IMR-90 (cell line): ENCODE measurements around the gene CUL4A. TPM values are rescaled to one million over a fixed set of nuclear protein-coding genes. Genes with fewer than 3 reads are reported as not detected.

ENCODE experiments used
- ATAC-seq: fragments of 200-7000 bp; cut with Tn5 transposase; 2 replicates; pipeline ENCODE4 v1.9.1; 2020; ENCODE audit warnings: low read depth, mild to moderate bottlenecking, moderate library complexity
- BruUV-seq: library from RNA; stranded (reverse); fragments of 400-500 nt; replicated peaks from 2 replicates; lab custom pipeline; 2021; lab: Mats Ljungman, UMichigan
- CTCF ChIA-PET: fragments of 300-600 bp; formaldehyde crosslinking; extraction: SDS; loops from one replicate; lab custom pipeline; 2021; ENCODE audit warnings: antibody characterized with exemption; lab: Yijun Ruan, JAX
- POLR2A ChIA-PET: fragments of 300-600 bp; sonication (Branson Sonifier 250); formaldehyde crosslinking; loops from one replicate; lab custom pipeline; 2022; ENCODE audit warnings: antibody characterized with exemption; ENCODE audit not compliant: unreplicated experiment; lab: Charles Lee
- DNase-seq: peaks from one replicate; pipeline ENCODE4 v3.0.0; 2013
- H2AFZ ChIP-seq: replicated peaks from 2 replicates; pipeline ENCODE3; 2013; ENCODE audit warnings: low read length, mild to moderate bottlenecking; ENCODE audit not compliant: poor library complexity
- H2AK5ac ChIP-seq: 2 replicates; pipeline ENCODE4 v1.6.1; 2013; ENCODE audit warnings: low read depth, low read length, inconsistent platforms
- H2AK9ac ChIP-seq: replicated peaks from 2 replicates; pipeline ENCODE3; 2013; ENCODE audit warnings: mild to moderate bottlenecking, low read depth, low read length, moderate library complexity; ENCODE audit not compliant: poor library complexity
- H2BK120ac ChIP-seq: 2 replicates; pipeline ENCODE4 v1.6.1; 2013; ENCODE audit warnings: low read depth, low read length, inconsistent platforms
- H2BK15ac ChIP-seq: 3 replicates; pipeline ENCODE4 v1.6.1; 2013; ENCODE audit warnings: low read depth, low read length, inconsistent platforms
- H2BK20ac ChIP-seq: 2 replicates; pipeline ENCODE4 v1.6.1; 2013; ENCODE audit warnings: low read depth, mild to moderate bottlenecking, inconsistent platforms, low read length, moderate library complexity
- H2BK5ac ChIP-seq: 2 replicates; pipeline ENCODE4 v1.6.1; 2013; ENCODE audit warnings: mild to moderate bottlenecking, low read depth, low read length, inconsistent platforms; ENCODE audit not compliant: poor library complexity, severe bottlenecking
- H3K14ac ChIP-seq: replicated peaks from 2 replicates; pipeline ENCODE4 v1.6.1; 2013; ENCODE audit warnings: low read depth, low read length, inconsistent platforms
- H3K18ac ChIP-seq: 2 replicates; pipeline ENCODE4 v1.6.1; 2013; ENCODE audit warnings: low read depth, low read length, control low read depth
- H3K23ac ChIP-seq: 2 replicates; pipeline ENCODE4 v1.6.1; 2013; ENCODE audit warnings: low read depth, low read length, inconsistent platforms
- H3K27ac ChIP-seq: 2 replicates; pipeline ENCODE4 v1.5.1; 2013; ENCODE audit warnings: mild to moderate bottlenecking, control low read depth, low read length; ENCODE audit not compliant: insufficient read depth
- H3K27me3 ChIP-seq: 2 replicates; pipeline ENCODE4 v1.6.1; 2013; ENCODE audit warnings: low read length; ENCODE audit not compliant: control insufficient read depth, insufficient read depth
- H3K36me3 ChIP-seq: 2 replicates; pipeline ENCODE4 v1.6.1; 2013; ENCODE audit warnings: low read length, mixed read lengths; ENCODE audit not compliant: control insufficient read depth, insufficient read depth
- H3K4ac ChIP-seq: 2 replicates; pipeline ENCODE4 v1.6.1; 2013; ENCODE audit warnings: low read depth, low read length, inconsistent platforms
- H3K4me1 ChIP-seq: 2 replicates; pipeline ENCODE4 v1.6.1; 2013; ENCODE audit warnings: low read length, mixed read lengths; ENCODE audit not compliant: control insufficient read depth, insufficient read depth
- H3K4me2 ChIP-seq: 2 replicates; pipeline ENCODE4 v1.6.1; 2013; ENCODE audit warnings: low read depth, mild to moderate bottlenecking, control low read depth, low read length, moderate library complexity
- H3K4me3 ChIP-seq: 2 replicates; pipeline ENCODE4 v1.5.1; 2013; ENCODE audit warnings: low read depth, mild to moderate bottlenecking, control low read depth, low read length, moderate library complexity; ENCODE audit not compliant: insufficient read depth
- H3K56ac ChIP-seq: 2 replicates; pipeline ENCODE4 v1.6.1; 2013; ENCODE audit warnings: low read length, inconsistent platforms; ENCODE audit not compliant: insufficient read depth; ENCODE audit errors: extremely low read depth
- H3K79me1 ChIP-seq, 2 experiments: 2 replicates each; pipeline ENCODE4 v1.6.1; 2013; ENCODE audit warnings: low read length in 2 of 2, inconsistent platforms in 1 of 2, low read depth in 1 of 2
- H3K9ac ChIP-seq: 2 replicates; pipeline ENCODE4 v1.6.1; 2013; ENCODE audit warnings: low read depth, low read length, control low read depth
- H3K9me1 ChIP-seq: 2 replicates; pipeline ENCODE4 v1.6.1; 2013; ENCODE audit warnings: low read length, inconsistent platforms; ENCODE audit not compliant: insufficient read depth
- H3K9me3 ChIP-seq: 2 replicates; pipeline ENCODE4 v1.6.1; 2013; ENCODE audit warnings: low read length; ENCODE audit not compliant: control insufficient read depth, insufficient read depth
- H4K20me1 ChIP-seq: 2 replicates; pipeline ENCODE4 v1.6.1; 2013; ENCODE audit warnings: low read length, inconsistent platforms; ENCODE audit not compliant: insufficient read depth
- H4K5ac ChIP-seq: 2 replicates; pipeline ENCODE4 v1.6.1; 2013; ENCODE audit warnings: mild to moderate bottlenecking, low read depth, low read length, control low read depth
- H4K8ac ChIP-seq, 2 experiments: 2 replicates each; pipeline ENCODE4 v1.6.1; 2013; ENCODE audit warnings: low read depth in 2 of 2, low read length in 2 of 2, control low read depth in 1 of 2, inconsistent platforms in 1 of 2
- H4K91ac ChIP-seq: 2 replicates; pipeline ENCODE4 v1.6.1; 2013; ENCODE audit warnings: low read depth, low read length, inconsistent platforms; ENCODE audit not compliant: insufficient read depth
- CEBPB ChIP-seq: IDR thresholded peaks from 2 replicates; pipeline ENCODE4 v1.6.1; 2012; ENCODE audit warnings: low read depth, low read length, improper control_type of control experiment
- CHD1 ChIP-seq: IDR thresholded peaks from 2 replicates; pipeline ENCODE4 v1.6.1; 2012; ENCODE audit warnings: low read depth, low read length, improper control_type of control experiment
- CTCF ChIP-seq: conservative IDR thresholded peaks from 2 replicates; pipeline ENCODE4 v1.5.1; 2012; ENCODE audit warnings: mild to moderate bottlenecking, low read depth, low read length, improper control_type of control experiment
- ELK1 ChIP-seq: fragments of 150-350 bp; IDR thresholded peaks from 2 replicates; pipeline ENCODE4 v1.6.1; 2016; ENCODE audit warnings: low read depth, mild to moderate bottlenecking, low read length, moderate library complexity, borderline replicate concordance
- MAFK ChIP-seq: IDR thresholded peaks from 2 replicates; pipeline ENCODE4 v1.6.1; 2012; ENCODE audit warnings: low read depth, low read length, improper control_type of control experiment
- MAZ ChIP-seq: IDR thresholded peaks from 2 replicates; pipeline ENCODE4 v1.6.1; 2012; ENCODE audit warnings: low read depth, mild to moderate bottlenecking, low read length, improper control_type of control experiment, moderate library complexity, borderline replicate concordance
- MXI1 ChIP-seq: IDR thresholded peaks from 2 replicates; pipeline ENCODE4 v1.6.1; 2012; ENCODE audit warnings: low read depth, mild to moderate bottlenecking, low read length, moderate library complexity, borderline replicate concordance
- NFE2L2 ChIP-seq: fragments of 150-350 bp; IDR thresholded peaks from 2 replicates; pipeline ENCODE4 v1.6.1; 2016; ENCODE audit warnings: low read depth, mild to moderate bottlenecking, low read length
- POLR2A ChIP-seq: IDR thresholded peaks from 2 replicates; pipeline ENCODE4 v1.6.1; 2012; ENCODE audit warnings: mild to moderate bottlenecking, low read depth, low read length
- RAD21 ChIP-seq: IDR thresholded peaks from 2 replicates; pipeline ENCODE4 v1.6.1; 2012; ENCODE audit warnings: low read length, improper control_type of control experiment
- RCOR1 ChIP-seq: IDR thresholded peaks from 2 replicates; pipeline ENCODE4 v1.6.1; 2012; ENCODE audit warnings: mild to moderate bottlenecking, low read length, improper control_type of control experiment; ENCODE audit not compliant: insufficient replicate concordance
- RFX5 ChIP-seq: IDR thresholded peaks from 2 replicates; pipeline ENCODE4 v1.8.0; 2012; ENCODE audit warnings: low read depth, mild to moderate bottlenecking, low read length, moderate library complexity
- SMC3 ChIP-seq: fragments of 150-350 bp; IDR thresholded peaks from 2 replicates; pipeline ENCODE4 v1.6.1; 2016; ENCODE audit warnings: low read depth, mild to moderate bottlenecking, antibody characterized with exemption, low read length, moderate library complexity
- USF2 ChIP-seq: fragments of 150-350 bp; IDR thresholded peaks from 2 replicates; pipeline ENCODE4 v1.6.1; 2017; ENCODE audit warnings: mild to moderate bottlenecking, antibody characterized with exemption, low read length, low read depth
- WGBS, 2 experiments: methylation state at CpG; one replicate each; pipeline versions ENCODE4 v1.1.5 to v1.1.7; 2013; ENCODE audit warnings: missing lambda C conversion rate in 2 of 2; ENCODE audit not compliant: insufficient read length in 1 of 2; ENCODE audit errors: extremely low coverage in 2 of 2; 5-methylcytosine and 5-hydroxymethylcytosine counted together
- dilution Hi-C: fragments of 300-500 bp; cut with HindIII; formaldehyde crosslinking; loops from one replicate; pipeline ENCODE4 v1.14.3; 2018; ENCODE audit warnings: low sequenced_read_pairs; ENCODE audit not compliant: unreplicated experiment
- in situ Hi-C: fragments of 300-500 bp; cut with MboI; formaldehyde crosslinking; loops from 3 replicates; pipeline ENCODE4 v1.14.3; 2019; ENCODE audit warnings: low sequenced_read_pairs, inconsistent platforms, mixed read lengths
- intact Hi-C: fragments of 100-400 bp; cut with micrococcal nuclease; formaldehyde crosslinking; loops from 2 replicates; pipeline ENCODE4 v1.10.0; 2022
- polyA plus RNA-seq, 3 experiments: library from polyadenylated mRNA; depleted of rRNA; stranded (reverse); fragments of >200 nt; gene quantifications; 2 replicates each; pipeline ENCODE4 v1.2.3, GENCODE V29; 2012; ENCODE audit warnings: low replicate concordance in 1 of 3
- total RNA-seq: library from RNA; depleted of rRNA; stranded (reverse); fragments of >200 nt; gene quantifications from 2 replicates; pipeline ENCODE4 v1.2.3, GENCODE V29; 2012

CUL4A gene
- total and polyA plus RNA-seq, 2 of the 4 experiments (the other 2 are of a cell fraction): 86.0 to 146 TPM

GRCh38 chr13:113160983-113161382 lies 48.4 kb upstream of the CUL4A start:
- in situ Hi-C loops (no loop called here), dilution Hi-C loops (no loop called here), intact Hi-C loops (no loop called here)
- no peaks in the 10 kb centered on the region for H3K27me3 ChIP-seq
- no peak overlapping the region for H4K8ac ChIP-seq
- no peaks in the 10 kb centered on the region for H3K9me1 ChIP-seq
- no peak overlapping the region for H2BK20ac ChIP-seq
- H4K20me1 ChIP-seq: no peaks in the 10 kb centered on the region
- no peak overlapping the region for H3K4me2 ChIP-seq
- H3K27ac ChIP-seq: no peak overlapping the region
- H3K4me1 ChIP-seq: peaks cover 3% of the 10 kb centered on the region; the same call in 1 of the 2 replicates
- no peak overlapping the region for H3K18ac ChIP-seq
- no peak overlapping the region; the same call in 1 of the 2 replicates for H3K4ac ChIP-seq
- no peak overlapping the region for H2AFZ ChIP-seq
- ATAC-seq: no peak
- H3K9ac ChIP-seq: no peak overlapping the region
- no peak overlapping the region for H2AK9ac ChIP-seq
- no peak overlapping the region for H3K56ac ChIP-seq
- no peak overlapping the region for H3K4me3 ChIP-seq
- no peak overlapping the region for H3K23ac ChIP-seq
- WGBS, 2 experiments: 86% methylated on average over 10 of the region's 12 CpGs; no CpG with 5 or more reads in 1 of the 2 experiments
- ChIA-PET CTCF (no interaction called here), POLR2A (no interaction called here)
- TF ChIP-seq ELK1 (no peak), CHD1 (no peak), CTCF (no peak), POLR2A (no peak), MXI1 (no peak), CEBPB (no peak), SMC3 (no peak), MAFK (no peak), RFX5 (no peak), RAD21 (no peak), USF2 (no peak), NFE2L2 (no peak), RCOR1 (no peak), MAZ (no peak)
- H3K9me3 ChIP-seq: no peaks in the 10 kb centered on the region
- no peak overlapping the region for H2AK5ac ChIP-seq
- DNase-seq: no peak
- H4K91ac ChIP-seq: no peak overlapping the region
- no TSS peak for BruUV-seq
- no peak overlapping the region for H4K5ac ChIP-seq
- H2BK15ac ChIP-seq: no peak overlapping the region
- no peaks in the 10 kb centered on the region for H3K79me1 ChIP-seq
- H3K36me3 ChIP-seq: no peaks in the 10 kb centered on the region
- no peak overlapping the region for H2BK5ac ChIP-seq
- no peak overlapping the region for H2BK120ac ChIP-seq
- H3K14ac ChIP-seq: no peak overlapping the region
